SJCRH30 (cell line): ENCODE data around the gene RTN4R. TPM values are rescaled to one million over a fixed set of nuclear protein-coding genes. Genes with fewer than 3 reads are reported as not detected.
A peak's percentile ranks its signal among the peaks of the same experiment; 100 is the strongest.
"Not testable (repeated sequence)": the region's sequence is repeated elsewhere in the genome, so short reads cannot be mapped to it uniquely, and the experiment has no call there.

Experiments used
- DNase-seq, 2 experiments: peaks; one replicate each; pipeline ENCODE4 v3.0.0-alpha.2; 2015 to 2020
- H3K27ac ChIP-seq: fragments of 250-450 bp; sonication (Bioruptor Pico); 2 replicates; pipeline ENCODE4 v1.5.1; 2020; ENCODE audit warnings: mild to moderate bottlenecking, moderate library complexity
- H3K27me3 ChIP-seq: fragments of 250-450 bp; sonication (Bioruptor Pico); 2 replicates; pipeline ENCODE4 v1.5.1; 2020; ENCODE audit warnings: mild to moderate bottlenecking, moderate library complexity
- H3K36me3 ChIP-seq: fragments of 250-450 bp; sonication (Bioruptor Pico); 2 replicates; pipeline ENCODE4 v1.5.1; 2020; ENCODE audit warnings: mild to moderate bottlenecking, moderate library complexity
- H3K4me1 ChIP-seq: fragments of 250-450 bp; sonication (Bioruptor Pico); 2 replicates; pipeline ENCODE4 v1.5.1; 2020; ENCODE audit warnings: mild to moderate bottlenecking, moderate library complexity
- H3K4me3 ChIP-seq: fragments of 250-450 bp; sonication (Bioruptor Pico); 2 replicates; pipeline ENCODE4 v1.5.1; 2020; ENCODE audit warnings: mild to moderate bottlenecking, moderate library complexity
- H3K9me3 ChIP-seq: fragments of 250-450 bp; sonication (Bioruptor Pico); replicated peaks from 2 replicates; pipeline ENCODE4 v1.5.1; 2020; ENCODE audit warnings: mild to moderate bottlenecking, moderate library complexity
- total RNA-seq: library from RNA; depleted of rRNA; stranded (reverse); fragments of >200 nt; shearing (Covaris generic); gene quantifications from 2 replicates; pipeline ENCODE4 v1.2.3, GENCODE V29; 2014

The RTN4R gene
- total RNA-seq, 1 experiment from 2014 or later = 0.30 TPM

DNA sequence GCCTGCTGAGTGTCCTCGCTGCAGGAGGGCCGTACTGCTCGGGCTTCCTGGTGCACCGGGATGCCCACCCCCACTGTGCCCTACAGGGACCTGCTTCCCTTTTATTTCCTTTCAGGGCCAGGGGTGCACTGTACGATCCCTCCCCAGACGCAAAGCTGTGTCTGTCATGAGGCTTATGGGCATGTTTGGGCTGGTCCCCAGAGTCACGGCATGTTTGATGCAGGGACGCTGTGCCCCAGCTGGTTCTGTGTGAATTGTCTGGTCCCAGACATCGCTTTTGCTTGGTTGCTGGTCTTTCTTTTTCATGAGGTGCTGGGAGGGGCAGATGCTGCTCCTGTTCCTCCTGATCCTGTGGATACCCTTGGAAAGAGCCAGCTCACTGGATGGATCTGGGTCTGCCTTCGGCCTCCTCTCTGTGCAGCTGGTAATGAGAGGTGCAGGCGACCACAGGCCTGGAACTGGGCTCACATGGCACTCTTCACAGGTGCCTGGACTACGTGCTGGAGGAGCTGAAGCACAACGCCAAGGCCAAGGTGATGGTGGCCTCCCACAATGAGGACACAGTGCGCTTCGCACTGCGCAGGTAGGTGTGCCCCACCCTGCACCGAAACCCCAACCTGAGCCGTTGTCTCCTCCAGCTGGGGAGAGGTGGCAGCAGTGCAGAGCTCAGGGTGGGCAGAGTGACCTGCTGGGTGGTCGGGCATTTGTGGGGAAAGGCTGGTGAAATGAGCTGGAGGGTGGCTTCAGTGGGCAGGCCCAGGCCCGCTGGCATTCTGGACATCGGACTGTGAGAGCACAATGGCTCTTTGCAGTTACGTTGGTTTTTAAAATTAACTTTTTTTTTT, 40.9 kb upstream of the RTN4R start:
- Histone ChIP-seq H3K4me3 (peak overlapping the region; percentile 53), H3K27ac (peak overlapping the region; percentile 65; the same call in 1 of the 2 replicates)
- H3K36me3 ChIP-seq, H3K4me1 ChIP-seq, H3K27me3 ChIP-seq, H3K9me3 ChIP-seq: not testable (repeated sequence)
- peak; percentile 27 to 35 for DNase-seq

- H3K4me1 ChIP-seq, DNase-seq, H3K9me3 ChIP-seq, H3K27me3 ChIP-seq, H3K36me3 ChIP-seq: not testable (repeated sequence)
- peak overlapping the region; percentile 65 for H3K27ac ChIP-seq
- H3K4me3 ChIP-seq = peak overlapping the region; percentile 53
Observed at GRCh38 chr22:20307448-20308447, 39.6 kb upstream of the RTN4R start.

DNA sequence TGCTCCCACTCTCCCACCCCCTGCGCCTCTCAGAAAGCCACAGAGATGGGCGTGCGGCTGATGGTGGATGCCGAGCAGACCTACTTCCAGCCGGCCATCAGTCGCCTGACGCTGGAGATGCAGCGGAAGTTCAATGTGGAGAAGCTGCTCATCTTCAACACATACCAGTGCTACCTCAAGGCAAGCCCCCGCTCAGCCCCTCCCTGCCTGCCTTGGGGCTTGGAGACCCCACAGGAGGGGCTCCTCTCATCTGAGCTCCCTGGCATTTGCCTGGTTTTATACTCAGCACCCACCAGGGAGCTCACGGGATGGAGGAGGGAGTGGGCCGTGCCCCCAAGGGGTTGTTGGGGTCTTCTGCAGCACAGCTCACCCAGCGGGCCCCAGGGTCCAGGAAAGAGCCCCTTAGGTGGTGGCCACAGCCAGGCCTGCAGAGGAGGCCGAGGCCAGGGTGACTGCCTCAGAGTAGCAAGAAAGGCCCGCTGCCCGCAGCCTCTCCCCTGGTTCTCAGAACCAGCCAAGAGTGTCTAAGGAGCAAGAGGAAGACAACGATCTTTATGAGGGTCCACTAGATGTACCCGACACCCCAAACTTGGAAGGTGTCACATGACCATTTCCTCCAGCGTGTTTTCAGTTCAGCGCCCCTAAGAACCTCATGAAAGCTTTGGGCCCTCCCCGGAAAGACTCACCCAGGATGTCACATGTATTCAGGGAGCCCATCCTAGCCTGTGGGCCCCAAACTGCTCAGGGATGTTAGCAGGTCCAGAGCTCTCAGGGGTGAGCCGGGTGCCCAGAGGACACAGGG, 38.7 kb upstream of the RTN4R start:
- H3K4me1 ChIP-seq, H3K27ac ChIP-seq, DNase-seq, H3K4me3 ChIP-seq, H3K36me3 ChIP-seq, H3K27me3 ChIP-seq, H3K9me3 ChIP-seq: not testable (repeated sequence)

- Histone ChIP-seq H3K9me3 (no peaks in the 10 kb centered on the region), H3K4me1 (no peaks in the 10 kb centered on the region), H3K27ac (no peak overlapping the region), H3K4me3 (no peak overlapping the region), H3K36me3 (no peaks in the 10 kb centered on the region), H3K27me3 (no peaks in the 10 kb centered on the region)
- DNase-seq = no peak
Observed at GRCh38 chr22:20305894-20306645, 38.0 kb upstream of the RTN4R start.

DNA sequence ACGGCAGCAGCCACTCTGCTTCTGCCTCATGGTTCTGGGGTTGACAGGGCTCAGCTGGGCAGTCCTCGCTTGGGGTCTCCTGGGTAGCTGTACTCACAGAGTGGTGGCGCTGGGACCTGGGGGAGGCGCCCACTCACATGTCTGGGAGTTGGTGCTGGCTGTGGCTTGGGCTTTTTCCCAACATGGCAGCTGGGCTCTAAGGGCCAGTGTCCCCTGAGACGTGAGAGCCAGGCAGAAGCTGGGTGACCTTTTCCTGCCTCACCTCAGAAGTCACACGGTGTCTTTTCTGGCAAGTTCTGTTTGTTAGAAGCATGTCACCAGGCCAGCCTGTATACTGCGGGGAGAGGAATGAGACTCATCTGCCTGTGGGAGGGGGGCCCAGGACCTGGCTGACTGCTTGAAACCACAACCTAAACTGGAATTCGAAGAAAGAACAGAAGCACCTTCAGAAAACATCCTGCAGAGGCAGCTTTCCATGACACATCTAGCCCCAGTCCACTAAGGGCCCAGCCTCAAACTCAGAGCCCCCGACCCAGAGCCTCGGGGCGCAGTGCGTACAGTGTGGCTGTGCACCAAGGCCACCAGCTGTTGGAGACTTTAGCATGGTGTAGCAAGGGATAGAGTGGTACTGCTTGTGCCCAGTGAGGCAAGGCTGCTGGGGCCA, 37.2 kb upstream of the RTN4R start:
- H3K4me3 ChIP-seq, H3K36me3 ChIP-seq, H3K9me3 ChIP-seq, H3K27ac ChIP-seq, H3K4me1 ChIP-seq, DNase-seq, H3K27me3 ChIP-seq: not testable (repeated sequence)

DNA sequence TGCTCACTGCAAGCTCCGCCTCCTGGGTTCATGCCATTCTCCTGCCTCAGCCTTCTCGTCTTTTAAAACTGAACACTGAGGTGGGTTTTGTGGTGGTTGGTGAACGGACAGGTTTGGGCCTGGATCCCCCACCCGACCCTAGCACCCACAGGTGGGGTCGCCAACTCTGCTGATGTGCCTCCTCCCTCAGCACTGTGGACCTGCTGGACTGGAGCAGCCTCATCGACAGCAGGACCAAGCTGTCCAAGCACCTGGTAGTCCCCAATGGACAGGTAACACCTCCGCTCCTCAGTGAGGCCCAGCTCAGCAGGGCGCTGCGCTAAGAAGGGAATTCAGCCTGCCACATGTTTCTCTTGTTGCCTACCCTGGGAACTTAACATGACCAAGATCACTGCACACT, 36.5 kb upstream of the RTN4R start:
- Histone ChIP-seq H3K36me3 (no peaks in the 10 kb centered on the region), H3K27me3 (no peaks in the 10 kb centered on the region), H3K4me3 (no peak overlapping the region), H3K27ac (no peak overlapping the region), H3K9me3 (no peaks in the 10 kb centered on the region), H3K4me1 (no peaks in the 10 kb centered on the region)
- DNase-seq = no peak

DNA sequence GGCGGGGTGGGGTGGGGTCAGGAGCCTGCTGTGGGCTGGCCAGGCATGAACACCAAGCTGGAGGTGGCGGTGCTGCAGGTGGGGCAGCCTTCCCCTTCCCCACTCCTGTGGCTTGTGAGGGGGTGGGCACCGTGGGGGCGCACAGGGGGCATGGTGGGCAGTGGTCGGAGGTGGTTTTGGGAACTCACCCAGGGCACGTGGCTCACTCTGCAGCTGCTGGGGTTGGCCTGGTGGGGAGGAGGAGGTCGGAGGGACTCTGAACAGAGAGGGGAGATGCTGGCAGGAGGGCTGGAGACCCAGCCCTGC, 35.1 kb upstream of the RTN4R start:
- DNase-seq, H3K36me3 ChIP-seq, H3K9me3 ChIP-seq, H3K27me3 ChIP-seq, H3K4me1 ChIP-seq, H3K27ac ChIP-seq, H3K4me3 ChIP-seq: not testable (repeated sequence)

DNA sequence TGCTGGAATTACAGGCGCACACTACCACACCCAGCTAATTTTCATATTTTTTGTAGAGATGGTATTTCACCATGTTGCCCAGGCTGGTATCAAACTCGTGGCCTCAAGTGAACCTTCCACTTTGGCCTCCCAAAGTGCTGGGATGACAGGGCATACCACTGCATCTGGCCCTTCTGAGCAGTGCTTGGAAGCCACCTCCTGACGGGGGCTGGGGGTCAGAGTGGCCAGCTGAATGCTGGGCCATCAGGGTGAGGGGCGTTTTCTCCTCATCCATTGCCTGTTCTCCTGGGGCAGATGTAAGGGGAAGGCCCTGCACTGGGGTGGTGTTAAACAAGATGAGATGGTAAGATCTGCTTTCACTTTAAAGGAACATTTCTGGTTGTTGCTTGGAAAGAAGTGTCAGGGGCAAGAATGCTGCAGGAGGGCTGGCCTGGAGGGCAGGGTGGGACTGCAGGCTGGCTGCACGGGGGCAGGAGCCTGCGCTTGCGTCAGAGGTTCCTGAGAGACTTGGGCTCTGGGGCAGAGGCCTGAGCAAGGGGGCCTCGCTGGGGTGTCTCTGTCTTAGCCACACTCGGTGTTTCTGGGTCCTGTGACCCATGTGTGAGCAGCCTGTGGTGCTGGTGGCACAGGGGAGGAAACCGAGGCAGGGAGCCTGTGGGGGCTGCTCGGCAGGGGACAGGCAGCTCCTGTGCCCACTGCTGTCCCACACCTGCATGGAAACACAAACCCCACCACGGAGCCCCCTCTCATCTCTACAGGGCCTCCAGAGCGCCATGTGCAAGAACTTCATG, 34.5 kb upstream of the RTN4R start:
- H3K36me3 ChIP-seq = no peaks in the 10 kb centered on the region
- no peak for DNase-seq
- no peak overlapping the region for H3K4me3 ChIP-seq
- H3K9me3 ChIP-seq = no peaks in the 10 kb centered on the region
- no peaks in the 10 kb centered on the region for H3K27me3 ChIP-seq
- H3K27ac ChIP-seq = no peak overlapping the region
- H3K4me1 ChIP-seq = no peaks in the 10 kb centered on the region

DNA sequence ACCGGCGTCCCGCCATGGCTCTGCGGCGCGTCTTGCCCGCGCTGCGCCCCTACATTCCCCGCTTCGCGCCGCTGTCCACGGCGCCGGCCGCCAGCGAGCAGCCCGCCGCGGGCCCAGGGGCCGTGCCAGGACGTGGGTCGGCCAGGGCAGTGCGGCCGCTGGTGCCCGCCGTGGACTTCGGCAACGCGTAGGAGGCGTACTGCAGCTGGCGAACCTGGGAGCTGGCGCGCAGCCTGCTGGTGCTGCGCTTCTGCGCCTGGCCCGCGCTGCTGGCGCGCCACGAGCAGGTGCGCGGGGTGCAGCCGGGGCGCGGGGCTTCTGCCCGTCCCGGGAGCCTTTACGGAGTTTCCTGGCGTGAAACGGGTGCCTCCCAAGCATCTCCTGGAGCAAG, 31.6 kb upstream of the RTN4R start:
- DNase-seq = peak in 1 of 2 experiments; percentile 32
- Histone ChIP-seq H3K4me3 (peak overlapping the region; percentile 54), H3K9me3 (no peaks in the 10 kb centered on the region), H3K27ac (no peak overlapping the region), H3K36me3 (no peaks in the 10 kb centered on the region), H3K4me1 (no peaks in the 10 kb centered on the region), H3K27me3 (no peaks in the 10 kb centered on the region)

GRCh38 chr22:20298803-20299745, 31.0 kb upstream of the RTN4R start:
- H3K4me1 ChIP-seq = no peaks in the 10 kb centered on the region
- H3K27ac ChIP-seq = no peak overlapping the region
- H3K4me3 ChIP-seq = peak overlapping the region; percentile 54
- H3K36me3 ChIP-seq = no peaks in the 10 kb centered on the region
- peak; percentile 86 to 87 for DNase-seq
- H3K27me3 ChIP-seq = no peaks in the 10 kb centered on the region
- H3K9me3 ChIP-seq = no peaks in the 10 kb centered on the region

DNA sequence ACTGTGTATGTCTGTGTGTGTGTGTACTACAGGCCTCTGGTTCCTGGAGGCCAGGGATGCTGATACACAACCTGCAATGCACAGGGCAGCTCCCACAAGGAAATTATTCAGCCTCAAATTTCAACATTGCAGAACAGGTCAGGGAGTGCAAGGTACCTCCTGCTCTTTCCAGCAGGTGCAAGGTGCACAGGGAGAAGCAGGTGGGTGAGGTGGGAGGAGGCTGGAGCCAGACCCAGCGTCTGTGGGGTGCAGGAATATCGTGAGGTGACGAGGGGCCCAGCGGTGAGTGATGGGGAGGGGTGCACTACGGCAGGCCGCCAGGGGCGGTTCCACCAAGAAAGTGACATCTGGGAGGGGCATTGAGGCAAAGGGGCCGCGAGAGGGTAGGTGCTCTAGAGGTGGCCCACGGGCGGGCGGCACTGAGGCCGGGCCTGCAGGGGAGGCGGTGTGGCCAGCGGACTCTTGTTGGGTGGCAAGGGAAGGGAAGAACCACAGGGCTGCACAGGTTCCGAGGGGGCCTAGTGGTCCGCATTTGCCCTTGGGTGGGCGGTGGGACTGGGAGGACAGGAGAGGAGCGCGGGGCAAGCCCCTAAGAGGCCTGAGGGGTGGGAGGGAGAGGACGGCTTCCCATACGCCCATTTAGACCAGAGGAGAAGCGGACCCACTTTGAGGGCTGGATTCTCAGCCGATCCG, 30.1 kb upstream of the RTN4R start:
- Histone ChIP-seq H3K36me3 (no peaks in the 10 kb centered on the region), H3K27ac (no peak overlapping the region), H3K9me3 (no peaks in the 10 kb centered on the region), H3K4me3 (no peak overlapping the region), H3K27me3 (no peaks in the 10 kb centered on the region), H3K4me1 (no peaks in the 10 kb centered on the region)
- DNase-seq = no peak
